Transverse colon (tissue), 4 donors: ENCODE data around the gene C19orf25.

Experiments
- EP300 ChIP-seq: sonication (generic); formaldehyde crosslinking; IDR thresholded peaks from one replicate; pipeline ENCODE4 v1.6.1; 2017; ENCODE audit warnings: antibody characterized with exemption, low read depth
- POLR2A ChIP-seq: fragments of 450-650 bp; IDR thresholded peaks from one replicate; pipeline ENCODE4 v1.6.1; 2016; ENCODE audit warnings: antibody characterized with exemption, mild to moderate bottlenecking, moderate library complexity
- POLR2AphosphoS5 ChIP-seq, 3 donors: sonication (generic); formaldehyde crosslinking; IDR thresholded peaks; one replicate each; pipeline ENCODE4 v1.6.1; 2016; ENCODE audit warnings: antibody characterized with exemption in 3 of 3
- TF ChIP-seq, protein P1 (sequence below), 5 experiments: fragments of 200-600 bp in 3 of 5; fragments of 450-650 bp in 2 of 5; sonication (generic) in 3 of 5; IDR thresholded peaks; 1 replicate in 2 of 5; 2 replicates in 3 of 5; pipeline ENCODE4 v1.5.1; 2016 to 2017; ENCODE audit warnings: antibody characterized with exemption in 5 of 5, inconsistent platforms in 3 of 5, mild to moderate bottlenecking in 2 of 5, moderate library complexity in 1 of 5

DNA sequence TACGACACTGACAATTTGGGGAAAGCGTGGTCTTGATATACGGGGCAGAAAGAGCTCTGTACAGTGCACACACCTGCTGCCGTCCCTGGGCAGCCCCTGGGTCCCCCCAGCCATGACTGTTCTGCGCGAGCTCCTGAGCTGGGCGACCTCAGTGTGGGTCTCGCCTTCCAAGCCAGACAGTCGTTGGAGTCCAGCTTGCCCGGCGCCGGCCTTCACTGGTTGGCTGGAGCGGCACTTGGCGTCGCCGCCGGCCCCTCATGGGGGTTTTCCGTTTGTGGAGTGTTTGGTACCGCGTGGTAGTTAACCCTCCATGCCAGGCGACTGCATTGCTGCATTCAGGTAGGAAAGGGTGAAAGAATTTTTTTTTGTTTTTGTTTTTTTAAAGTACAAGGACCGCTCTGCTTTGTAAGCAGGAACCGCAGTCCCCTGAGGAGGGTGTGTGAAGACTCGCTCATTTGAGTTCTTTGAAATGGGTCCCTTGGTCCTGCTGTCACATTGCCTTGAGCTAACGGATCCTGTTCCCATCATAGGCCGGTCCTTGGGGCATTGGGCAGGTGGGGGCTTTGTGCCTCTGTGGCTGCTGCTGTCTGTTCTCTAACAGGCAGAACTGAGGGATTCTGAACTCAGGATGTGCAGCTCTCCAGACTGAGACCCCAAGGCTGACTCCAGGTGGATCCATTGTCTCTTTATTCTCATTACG is 51.6 kb downstream of the C19orf25 start:
- no peak for TF ChIP-seq EP300
- TF ChIP-seq, protein P1, sequence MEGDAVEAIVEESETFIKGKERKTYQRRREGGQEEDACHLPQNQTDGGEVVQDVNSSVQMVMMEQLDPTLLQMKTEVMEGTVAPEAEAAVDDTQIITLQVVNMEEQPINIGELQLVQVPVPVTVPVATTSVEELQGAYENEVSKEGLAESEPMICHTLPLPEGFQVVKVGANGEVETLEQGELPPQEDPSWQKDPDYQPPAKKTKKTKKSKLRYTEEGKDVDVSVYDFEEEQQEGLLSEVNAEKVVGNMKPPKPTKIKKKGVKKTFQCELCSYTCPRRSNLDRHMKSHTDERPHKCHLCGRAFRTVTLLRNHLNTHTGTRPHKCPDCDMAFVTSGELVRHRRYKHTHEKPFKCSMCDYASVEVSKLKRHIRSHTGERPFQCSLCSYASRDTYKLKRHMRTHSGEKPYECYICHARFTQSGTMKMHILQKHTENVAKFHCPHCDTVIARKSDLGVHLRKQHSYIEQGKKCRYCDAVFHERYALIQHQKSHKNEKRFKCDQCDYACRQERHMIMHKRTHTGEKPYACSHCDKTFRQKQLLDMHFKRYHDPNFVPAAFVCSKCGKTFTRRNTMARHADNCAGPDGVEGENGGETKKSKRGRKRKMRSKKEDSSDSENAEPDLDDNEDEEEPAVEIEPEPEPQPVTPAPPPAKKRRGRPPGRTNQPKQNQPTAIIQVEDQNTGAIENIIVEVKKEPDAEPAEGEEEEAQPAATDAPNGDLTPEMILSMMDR (IDR thresholded peaks at IDR 0.05) = no peak
- TF ChIP-seq POLR2AphosphoS5 (IDR thresholded peaks at IDR 0.05) = no peak
- TF ChIP-seq POLR2A = no peak
